ENCODE measurements around the gene LSM2.
"Not testable (repeated sequence)": the region's sequence is repeated elsewhere in the genome, so short reads cannot be mapped to it uniquely, and the experiment has no call there.

DNA sequence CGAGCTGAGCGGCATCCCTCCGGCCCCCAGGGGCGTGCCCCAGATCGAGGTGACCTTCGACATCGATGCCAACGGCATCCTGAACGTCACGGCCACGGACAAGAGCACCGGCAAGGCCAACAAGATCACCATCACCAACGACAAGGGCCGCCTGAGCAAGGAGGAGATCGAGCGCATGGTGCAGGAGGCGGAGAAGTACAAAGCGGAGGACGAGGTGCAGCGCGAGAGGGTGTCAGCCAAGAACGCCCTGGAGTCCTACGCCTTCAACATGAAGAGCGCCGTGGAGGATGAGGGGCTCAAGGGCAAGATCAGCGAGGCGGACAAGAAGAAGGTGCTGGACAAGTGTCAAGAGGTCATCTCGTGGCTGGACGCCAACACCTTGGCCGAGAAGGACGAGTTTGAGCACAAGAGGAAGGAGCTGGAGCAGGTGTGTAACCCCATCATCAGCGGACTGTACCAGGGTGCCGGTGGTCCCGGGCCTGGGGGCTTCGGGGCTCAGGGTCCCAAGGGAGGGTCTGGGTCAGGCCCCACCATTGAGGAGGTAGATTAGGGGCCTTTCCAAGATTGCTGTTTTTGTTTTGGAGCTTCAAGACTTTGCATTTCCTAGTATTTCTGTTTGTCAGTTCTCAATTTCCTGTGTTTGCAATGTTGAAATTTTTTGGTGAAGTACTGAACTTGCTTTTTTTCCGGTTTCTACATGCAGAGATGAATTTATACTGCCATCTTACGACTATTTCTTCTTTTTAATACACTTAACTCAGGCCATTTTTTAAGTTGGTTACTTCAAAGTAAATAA is 10.6 kb upstream of the LSM2 start:
- TF ChIP-seq, protein P1, sequence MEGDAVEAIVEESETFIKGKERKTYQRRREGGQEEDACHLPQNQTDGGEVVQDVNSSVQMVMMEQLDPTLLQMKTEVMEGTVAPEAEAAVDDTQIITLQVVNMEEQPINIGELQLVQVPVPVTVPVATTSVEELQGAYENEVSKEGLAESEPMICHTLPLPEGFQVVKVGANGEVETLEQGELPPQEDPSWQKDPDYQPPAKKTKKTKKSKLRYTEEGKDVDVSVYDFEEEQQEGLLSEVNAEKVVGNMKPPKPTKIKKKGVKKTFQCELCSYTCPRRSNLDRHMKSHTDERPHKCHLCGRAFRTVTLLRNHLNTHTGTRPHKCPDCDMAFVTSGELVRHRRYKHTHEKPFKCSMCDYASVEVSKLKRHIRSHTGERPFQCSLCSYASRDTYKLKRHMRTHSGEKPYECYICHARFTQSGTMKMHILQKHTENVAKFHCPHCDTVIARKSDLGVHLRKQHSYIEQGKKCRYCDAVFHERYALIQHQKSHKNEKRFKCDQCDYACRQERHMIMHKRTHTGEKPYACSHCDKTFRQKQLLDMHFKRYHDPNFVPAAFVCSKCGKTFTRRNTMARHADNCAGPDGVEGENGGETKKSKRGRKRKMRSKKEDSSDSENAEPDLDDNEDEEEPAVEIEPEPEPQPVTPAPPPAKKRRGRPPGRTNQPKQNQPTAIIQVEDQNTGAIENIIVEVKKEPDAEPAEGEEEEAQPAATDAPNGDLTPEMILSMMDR (conservative IDR thresholded peaks at IDR 0.05; ENCODE audit: low read length), result not testable (repeated sequence)
- TF ChIP-seq EZH2phosphoT487 (IDR thresholded peaks at IDR 0.05; ENCODE audit: borderline replicate concordance), result not testable (repeated sequence)

All from Loucy (cell line).